SJSA1 (cell line): ENCODE data around the gene BMPR1B. TPM values are rescaled to one million over a fixed set of nuclear protein-coding genes. Genes with fewer than 3 reads are reported as not detected.

ENCODE experiments used
- DNase-seq, 2 experiments: peaks; one replicate each; pipeline ENCODE4 v3.0.0-alpha.2; 2015 to 2020; ENCODE audit warnings: low spot score in 2 of 2, low read depth in 1 of 2
- H3K27ac ChIP-seq: fragments of 250-450 bp; sonication (Bioruptor Pico); 2 replicates; pipeline ENCODE4 v1.5.1; 2020; ENCODE audit warnings: mild to moderate bottlenecking, moderate library complexity
- H3K27me3 ChIP-seq: fragments of 250-450 bp; sonication (Bioruptor Pico); replicated peaks from 2 replicates; pipeline ENCODE4 v1.5.1; 2020; ENCODE audit warnings: mild to moderate bottlenecking, moderate library complexity
- H3K36me3 ChIP-seq: fragments of 250-450 bp; sonication (Bioruptor Pico); 2 replicates; pipeline ENCODE4 v1.5.1; 2020; ENCODE audit warnings: mild to moderate bottlenecking
- H3K4me1 ChIP-seq: fragments of 250-450 bp; sonication (Bioruptor Pico); replicated peaks from 2 replicates; pipeline ENCODE4 v1.6.1; 2021; ENCODE audit warnings: mild to moderate bottlenecking
- H3K4me3 ChIP-seq: fragments of 250-450 bp; sonication (Bioruptor Pico); 2 replicates; pipeline ENCODE4 v1.5.1; 2020; ENCODE audit warnings: mild to moderate bottlenecking
- H3K9me3 ChIP-seq: fragments of 250-450 bp; sonication (Bioruptor Pico); replicated peaks from 2 replicates; pipeline ENCODE4 v1.5.1; 2020; ENCODE audit warnings: mild to moderate bottlenecking
- total RNA-seq: library from RNA; depleted of rRNA; stranded (reverse); fragments of >200 nt; shearing (Covaris generic); gene quantifications from 2 replicates; pipeline ENCODE4 v1.2.3, GENCODE V29; 2014

Gene BMPR1B
- total RNA-seq, 1 experiment from 2014 or later: 0.03 TPM

DNA sequence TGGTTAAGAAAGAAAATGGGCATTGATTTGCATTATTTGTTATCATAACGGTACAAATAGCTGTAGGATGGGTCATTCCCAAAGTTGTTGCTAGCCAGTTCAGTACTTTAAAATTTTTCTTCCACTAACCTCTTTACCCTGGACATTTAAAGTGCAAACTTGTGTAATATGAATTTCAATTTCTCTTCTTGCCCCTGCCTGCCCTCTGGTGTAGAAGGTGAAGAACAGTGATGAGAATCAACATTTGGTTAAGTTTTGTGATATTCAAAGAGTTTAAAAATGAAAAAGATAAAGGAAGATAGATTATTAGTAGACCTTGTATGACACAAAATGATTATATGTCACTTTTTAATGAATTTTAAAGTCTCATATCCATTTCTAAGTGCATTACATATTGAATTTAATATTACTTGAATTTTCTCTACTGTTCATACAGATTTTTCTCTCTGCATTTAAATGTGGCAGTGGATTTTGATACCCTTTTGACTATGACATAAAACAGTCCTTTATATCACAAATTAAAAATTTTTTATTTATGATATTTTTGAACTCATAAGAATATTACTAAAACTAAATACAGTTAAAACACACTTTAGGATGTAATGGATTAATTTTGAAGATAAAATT is 337.7 kb downstream of the BMPR1B start:
- Histone ChIP-seq H3K9me3 (no peaks in the 10 kb centered on the region), H3K27me3 (0 out of 2 replicates have a peak, but pooled peaks cover 10% of the 10 kb centered on the region), H3K27ac (no peak overlapping the region), H3K4me1 (no peaks in the 10 kb centered on the region), H3K36me3 (no peaks in the 10 kb centered on the region), H3K4me3 (no peak overlapping the region)
- DNase-seq: no peak

- H3K27ac ChIP-seq: no peak overlapping the region
- no peak overlapping the region for H3K4me3 ChIP-seq
- H3K27me3 ChIP-seq: no peaks in the 10 kb centered on the region
- H3K36me3 ChIP-seq: no peaks in the 10 kb centered on the region
- H3K9me3 ChIP-seq: no peaks in the 10 kb centered on the region
- DNase-seq: no peak
- no peaks in the 10 kb centered on the region for H3K4me1 ChIP-seq
These were observed 344.5 kb downstream of the BMPR1B start for GRCh38 chr4:95102162-95102790.

GRCh38 chr4:95105112-95105511 is 347.4 kb downstream of the BMPR1B start:
- DNase-seq: no peak
- no peak overlapping the region for H3K4me3 ChIP-seq
- H3K36me3 ChIP-seq: no peaks in the 10 kb centered on the region
- H3K4me1 ChIP-seq: no peaks in the 10 kb centered on the region
- H3K27me3 ChIP-seq: no peaks in the 10 kb centered on the region
- no peaks in the 10 kb centered on the region for H3K9me3 ChIP-seq
- no peak overlapping the region for H3K27ac ChIP-seq

- DNase-seq: no peak
- Histone ChIP-seq H3K4me1 (no peaks in the 10 kb centered on the region), H3K4me3 (no peak overlapping the region), H3K27ac (no peak overlapping the region), H3K27me3 (no peaks in the 10 kb centered on the region), H3K36me3 (no peaks in the 10 kb centered on the region), H3K9me3 (no peaks in the 10 kb centered on the region)
These were observed 348.2 kb downstream of the BMPR1B start for GRCh38 chr4:95105983-95106382.

DNA sequence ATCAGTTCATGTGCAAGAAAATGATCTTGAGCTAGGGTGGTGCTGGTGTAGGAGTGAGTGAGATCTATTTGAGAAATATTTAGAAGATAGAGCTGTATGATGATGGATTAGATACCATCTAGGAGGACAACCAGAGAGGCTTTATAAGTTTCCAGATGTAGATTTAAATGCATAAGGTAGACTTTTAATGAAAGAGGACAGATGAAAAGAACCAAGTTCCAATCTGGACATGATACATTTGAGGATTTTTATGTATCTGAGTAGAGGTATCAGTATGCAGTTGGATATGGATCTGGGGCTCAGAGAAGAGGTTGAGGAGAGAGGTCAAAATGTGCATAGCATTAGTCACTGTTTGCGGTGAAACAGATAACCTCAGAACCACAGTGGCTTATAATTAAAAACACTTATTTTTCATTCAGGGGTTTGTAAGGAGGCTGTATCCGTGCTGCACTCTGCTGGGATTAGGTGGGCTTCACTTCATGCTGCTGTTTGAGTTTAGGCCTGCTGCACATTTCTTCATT is 348.7 kb downstream of the BMPR1B start:
- DNase-seq: no peak
- Histone ChIP-seq H3K9me3 (no peaks in the 10 kb centered on the region), H3K4me1 (no peaks in the 10 kb centered on the region), H3K36me3 (no peaks in the 10 kb centered on the region), H3K4me3 (no peak overlapping the region), H3K27me3 (no peaks in the 10 kb centered on the region), H3K27ac (no peak overlapping the region)

DNA sequence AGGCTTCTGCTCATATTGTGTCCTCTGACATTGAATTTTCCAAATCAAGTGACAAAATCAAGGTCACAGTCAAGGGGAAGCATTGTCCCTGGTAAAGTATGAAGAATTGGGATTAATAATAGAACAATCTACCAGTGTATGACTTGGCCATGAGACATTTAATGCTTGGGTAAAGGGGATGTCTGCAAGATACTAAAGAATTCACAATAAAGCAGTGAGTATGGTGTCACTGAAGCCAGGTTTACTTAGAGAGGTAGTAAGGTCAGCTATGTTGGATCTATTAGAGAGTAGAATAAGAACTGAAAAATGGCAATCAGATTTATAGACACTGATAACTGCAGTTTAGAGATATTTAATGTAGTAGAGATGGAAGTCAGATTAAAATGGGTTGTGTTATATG is 349.2 kb downstream of the BMPR1B start:
- Histone ChIP-seq H3K4me1 (no peaks in the 10 kb centered on the region), H3K9me3 (no peaks in the 10 kb centered on the region), H3K36me3 (no peaks in the 10 kb centered on the region), H3K4me3 (no peak overlapping the region), H3K27me3 (no peaks in the 10 kb centered on the region), H3K27ac (no peak overlapping the region)
- DNase-seq: no peak

DNA sequence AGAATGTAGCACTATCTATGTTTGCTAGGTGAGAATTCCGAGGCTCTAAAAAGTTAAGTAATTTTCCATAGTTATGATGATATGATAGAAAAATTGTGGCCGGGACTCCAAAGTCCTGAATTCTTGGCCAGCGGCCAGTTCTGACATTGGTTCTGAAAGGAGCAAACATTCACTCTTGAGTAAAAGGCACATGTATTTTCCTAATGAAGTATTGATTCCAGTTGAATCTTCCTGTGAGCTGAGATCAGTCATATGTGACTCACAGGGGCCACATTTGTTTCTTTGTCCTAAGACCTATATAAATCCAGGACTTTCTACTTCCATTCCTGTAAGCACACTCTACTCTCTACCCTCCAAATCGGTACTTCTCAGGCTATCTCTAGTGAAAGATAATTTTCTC is 349.9 kb downstream of the BMPR1B start:
- no peak for DNase-seq
- Histone ChIP-seq H3K4me3 (no peak overlapping the region), H3K4me1 (no peaks in the 10 kb centered on the region), H3K27ac (no peak overlapping the region), H3K9me3 (no peaks in the 10 kb centered on the region), H3K36me3 (no peaks in the 10 kb centered on the region), H3K27me3 (no peaks in the 10 kb centered on the region)

DNA sequence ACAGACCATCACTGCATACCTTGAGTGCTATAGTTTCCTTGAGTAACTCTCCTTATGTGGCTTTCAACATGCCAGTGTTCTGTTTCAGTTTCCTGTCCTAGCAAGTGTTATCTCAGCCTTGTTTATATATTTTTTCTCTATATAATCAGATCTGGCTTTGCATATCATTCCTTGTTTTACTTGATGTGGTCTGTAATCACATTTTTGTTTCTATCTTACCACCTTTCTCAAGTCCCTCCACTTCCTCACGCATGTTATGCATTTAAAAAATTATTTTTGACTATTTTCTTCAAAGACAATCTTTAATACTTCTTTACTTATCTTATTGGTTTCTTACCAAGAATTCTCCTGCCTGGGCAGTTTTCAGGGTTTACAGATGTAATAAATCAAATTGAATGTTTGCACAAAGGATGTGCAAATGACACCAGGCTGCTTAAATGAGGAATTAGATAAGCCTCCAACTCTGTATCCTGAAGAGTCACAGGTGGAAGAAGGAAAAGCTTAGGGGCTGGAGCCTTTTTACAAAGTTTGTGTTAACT is 351.2 kb downstream of the BMPR1B start:
- no peak overlapping the region for H3K4me3 ChIP-seq
- no peaks in the 10 kb centered on the region for H3K36me3 ChIP-seq
- H3K9me3 ChIP-seq: no peaks in the 10 kb centered on the region
- H3K27me3 ChIP-seq: no peaks in the 10 kb centered on the region
- no peak for DNase-seq
- no peak overlapping the region for H3K27ac ChIP-seq
- H3K4me1 ChIP-seq: no peaks in the 10 kb centered on the region

GRCh38 chr4:95114521-95114920 is 356.8 kb downstream of the BMPR1B start:
- no peak overlapping the region for H3K4me3 ChIP-seq
- H3K27me3 ChIP-seq: no peaks in the 10 kb centered on the region; the same call in 1 of the 2 replicates
- H3K27ac ChIP-seq: no peak overlapping the region
- no peaks in the 10 kb centered on the region for H3K4me1 ChIP-seq
- no peak for DNase-seq
- H3K36me3 ChIP-seq: no peaks in the 10 kb centered on the region
- H3K9me3 ChIP-seq: no peaks in the 10 kb centered on the region

DNA sequence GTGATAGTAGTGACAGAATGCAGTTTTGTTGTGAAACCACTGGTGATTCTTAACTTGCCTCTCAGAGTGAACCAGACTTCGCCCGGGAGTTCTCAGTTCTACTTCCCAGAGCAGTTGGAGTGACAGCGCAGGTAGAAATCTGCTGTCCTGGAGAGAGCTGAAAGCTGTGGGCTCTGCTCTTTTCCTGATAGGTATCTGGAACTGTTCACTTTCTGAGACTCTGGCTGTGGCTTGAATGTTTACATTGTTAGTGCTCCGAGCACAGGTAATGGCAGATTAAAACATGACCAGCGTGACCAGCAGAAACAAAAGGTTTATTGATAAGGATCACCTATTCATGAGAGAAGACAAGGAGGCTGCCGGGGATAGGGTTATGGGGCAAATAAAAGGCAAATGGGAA is 360.7 kb downstream of the BMPR1B start:
- H3K36me3 ChIP-seq: no peaks in the 10 kb centered on the region
- no peaks in the 10 kb centered on the region; the same call in 1 of the 2 replicates for H3K27me3 ChIP-seq
- H3K9me3 ChIP-seq: no peaks in the 10 kb centered on the region
- no peak for DNase-seq
- no peak overlapping the region for H3K27ac ChIP-seq
- no peaks in the 10 kb centered on the region for H3K4me1 ChIP-seq
- H3K4me3 ChIP-seq: no peak overlapping the region

- H3K4me3 ChIP-seq: no peak overlapping the region
- H3K4me1 ChIP-seq: no peaks in the 10 kb centered on the region
- no peak overlapping the region for H3K27ac ChIP-seq
- no peaks in the 10 kb centered on the region for H3K9me3 ChIP-seq
- no peaks in the 10 kb centered on the region for H3K36me3 ChIP-seq
- no peaks in the 10 kb centered on the region; the same call in 1 of the 2 replicates for H3K27me3 ChIP-seq
- DNase-seq: no peak
These were observed 362.7 kb downstream of the BMPR1B start for GRCh38 chr4:95120456-95120855.

DNA sequence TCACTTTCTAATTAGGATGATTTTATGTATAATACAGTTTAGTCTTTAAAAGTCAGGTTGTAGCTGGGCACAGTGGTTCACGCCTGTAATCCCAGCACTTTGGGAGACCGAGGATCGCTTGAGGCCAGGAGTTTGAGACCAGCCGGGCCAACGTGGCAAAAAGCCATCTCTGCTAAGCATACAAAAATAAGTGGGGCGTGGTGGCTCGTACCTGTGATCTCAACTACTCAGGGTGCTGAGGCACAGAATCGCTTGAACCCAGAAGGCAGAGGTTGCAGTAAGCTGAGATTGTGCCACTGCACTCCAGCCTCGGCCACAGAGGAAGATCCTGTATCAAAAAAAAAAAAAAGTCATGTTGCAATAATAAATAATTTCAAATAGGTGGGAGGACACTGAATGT is 364.2 kb downstream of the BMPR1B start:
- no peaks in the 10 kb centered on the region for H3K9me3 ChIP-seq
- no peaks in the 10 kb centered on the region for H3K4me1 ChIP-seq
- no peaks in the 10 kb centered on the region for H3K36me3 ChIP-seq
- no peak for DNase-seq
- no peak overlapping the region for H3K4me3 ChIP-seq
- H3K27ac ChIP-seq: no peak overlapping the region
- H3K27me3 ChIP-seq: no peaks in the 10 kb centered on the region; the same call in 1 of the 2 replicates

GRCh38 chr4:95124906-95125504 is 367.2 kb downstream of the BMPR1B start:
- no peaks in the 10 kb centered on the region for H3K36me3 ChIP-seq
- H3K9me3 ChIP-seq: no peaks in the 10 kb centered on the region
- no peaks in the 10 kb centered on the region for H3K27me3 ChIP-seq
- H3K27ac ChIP-seq: no peak overlapping the region
- DNase-seq: peak; percentile 28 to 43
- H3K4me3 ChIP-seq: no peak overlapping the region
- peaks cover 13% of the 10 kb centered on the region for H3K4me1 ChIP-seq

GRCh38 chr4:95129031-95129430 is 371.3 kb downstream of the BMPR1B start:
- H3K27ac ChIP-seq: peak overlapping the region; percentile 67
- peaks cover 19% of the 10 kb centered on the region for H3K4me1 ChIP-seq
- H3K36me3 ChIP-seq: no peaks in the 10 kb centered on the region
- peak in 1 of 2 experiments; percentile 28 for DNase-seq
- H3K27me3 ChIP-seq: no peaks in the 10 kb centered on the region
- no peaks in the 10 kb centered on the region for H3K9me3 ChIP-seq
- no peak overlapping the region for H3K4me3 ChIP-seq
